GM12878 (cell line): ENCODE results near the gene RAET1G. TPM values are rescaled to one million over a fixed set of nuclear protein-coding genes. Genes with fewer than 3 reads are reported as not detected.
A peak's percentile ranks its signal among the peaks of the same experiment; 100 is the strongest.

Experiments used
- ASH2L ChIP-seq: fragments of 300-600, 200-600 bp; sonication (generic); IDR thresholded peaks from 2 replicates; pipeline ENCODE4 v1.6.1; 2017; ENCODE audit warnings: low read depth, mild to moderate bottlenecking, borderline replicate concordance
- BMI1 ChIP-seq: fragments of 450-650 bp; IDR thresholded peaks from 2 replicates; pipeline ENCODE4 v1.6.1; 2016; ENCODE audit warnings: mild to moderate bottlenecking, moderate library complexity, borderline replicate concordance
- CHD2 ChIP-seq: IDR thresholded peaks from 2 replicates; pipeline ENCODE4 v1.6.1; 2011; ENCODE audit warnings: low read depth, low read length, improper control_type of control experiment, borderline replicate concordance
- CREM ChIP-seq: IDR thresholded peaks from 2 replicates; pipeline ENCODE4 v1.6.1; 2014; ENCODE audit warnings: antibody characterized with exemption, low read depth
- CTCF ChIP-seq, 3 experiments: IDR thresholded peaks in 2 of 3; conservative IDR thresholded peaks in 1 of 3; 2 replicates each; pipeline ENCODE4 v1.5.1; 2011; ENCODE audit warnings: low read depth in 3 of 3, low read length in 3 of 3, mild to moderate bottlenecking in 3 of 3, control low read depth in 2 of 3, moderate library complexity in 2 of 3, inconsistent platforms in 1 of 3, mixed read lengths in 1 of 3; ENCODE audit not compliant: control insufficient read depth in 2 of 3, insufficient read depth in 1 of 3; ENCODE audit errors: extremely low read depth in 1 of 3
- DPF2 ChIP-seq: fragments of 450-650 bp; IDR thresholded peaks from 2 replicates; pipeline ENCODE4 v1.6.1; 2017; ENCODE audit warnings: mild to moderate bottlenecking
- FOS ChIP-seq: IDR thresholded peaks from 3 replicates; pipeline ENCODE4 v1.6.1; 2011; ENCODE audit warnings: borderline replicate concordance; ENCODE audit not compliant: insufficient read length; ENCODE audit errors: extremely low read depth
- NRF1 ChIP-seq: conservative IDR thresholded peaks from 2 replicates; pipeline ENCODE4 v1.6.1; 2011; ENCODE audit warnings: mild to moderate bottlenecking, low read depth, low read length, improper control_type of control experiment
- RAD21 ChIP-seq: IDR thresholded peaks from 2 replicates; pipeline ENCODE4 v1.6.1; 2011; ENCODE audit warnings: mild to moderate bottlenecking, low read depth, low read length, moderate library complexity; ENCODE audit not compliant: insufficient read depth
- RFX5 ChIP-seq: IDR thresholded peaks from 2 replicates; pipeline ENCODE4 v1.6.1; 2011; ENCODE audit warnings: low read depth, low read length, improper control_type of control experiment
- SMAD5 ChIP-seq: IDR thresholded peaks from 2 replicates; pipeline ENCODE4 v1.6.1; 2016; ENCODE audit warnings: antibody characterized with exemption, low read depth
- SRF ChIP-seq, 2 experiments: IDR thresholded peaks; 2 replicates each; pipeline ENCODE4 v1.6.1; 2011; ENCODE audit warnings: low read depth in 2 of 2, low read length in 2 of 2, mild to moderate bottlenecking in 1 of 2, moderate library complexity in 1 of 2
- SUZ12 ChIP-seq: fragments of 200-600 bp; sonication (generic); IDR thresholded peaks from one replicate; pipeline ENCODE4 v1.6.1; 2018; ENCODE audit warnings: antibody characterized with exemption, mild to moderate bottlenecking; ENCODE audit not compliant: unreplicated experiment
- WRNIP1 ChIP-seq: IDR thresholded peaks from 2 replicates; pipeline ENCODE4 v1.6.1; 2011; ENCODE audit warnings: low read depth, low read length, improper control_type of control experiment, borderline replicate concordance
- ZBED1 ChIP-seq: IDR thresholded peaks from 2 replicates; pipeline ENCODE4 v1.6.1; 2016; ENCODE audit warnings: borderline replicate concordance
- ZBTB40 ChIP-seq: fragments of 450-650 bp; IDR thresholded peaks from 2 replicates; pipeline ENCODE4 v1.6.1; 2016; ENCODE audit warnings: mild to moderate bottlenecking, moderate library complexity, borderline replicate concordance
- ZSCAN29 ChIP-seq: fragments of 450-650 bp; IDR thresholded peaks from 2 replicates; pipeline ENCODE4 v1.6.1; 2017; ENCODE audit warnings: mild to moderate bottlenecking, moderate library complexity
- polyA plus RNA-seq, 11 experiments: library from polyadenylated mRNA; depleted of rRNA in 4 of 11; unstranded in 6 of 11; stranded (reverse) in 5 of 11; fragments of >200 nt; fragmentation: Nextera tagmentation in 4 of 11; fragmentation: Illumina TruSeq in 1 of 11; extraction: Ambion mirVana in 4 of 11; extraction: Trizol in 1 of 11; gene quantifications; 1 replicate in 1 of 11; 2 replicates in 10 of 11; pipeline versions ENCODE4 v1.2.1 to v1.2.3, GENCODE V29; 2011 to 2016; ENCODE audit warnings: inconsistent platforms in 2 of 11, missing spikeins in 2 of 11, low read depth in 1 of 11
- total RNA-seq, 4 experiments: library from RNA; depleted of rRNA in 3 of 4; stranded (reverse); fragments of >200 nt in 3 of 4; fragmentation: Illumina TruSeq in 1 of 4; extraction: Trizol in 1 of 4; gene quantifications; 2 replicates each; pipeline versions ENCODE4 v1.2.1 to v1.2.3, GENCODE V29; 2013 to 2021
- TF ChIP-seq, protein P1 (sequence below): IDR thresholded peaks from 2 replicates; pipeline ENCODE4 v1.6.1; 2011; ENCODE audit warnings: borderline replicate concordance, low read depth, mild to moderate bottlenecking, moderate library complexity, mixed read lengths, low read length; ENCODE audit not compliant: insufficient read depth; ENCODE audit errors: extremely low read length
- TF ChIP-seq, protein P2 (sequence below): fragments of 450-650 bp; IDR thresholded peaks from 2 replicates; pipeline ENCODE4 v1.6.1; 2016; ENCODE audit warnings: mild to moderate bottlenecking
- TF ChIP-seq, protein P3 (sequence below): IDR thresholded peaks from 2 replicates; pipeline ENCODE4 v1.6.1; 2011; ENCODE audit warnings: mild to moderate bottlenecking, low read depth, low read length, moderate library complexity; ENCODE audit not compliant: insufficient replicate concordance

Gene RAET1G
- total and polyA plus RNA-seq, 10 of the 15 experiments (the other 5 are each of a cell fraction or from before 2014, with no cell fraction given), result not detected

GRCh38 chr6:149938571-149939355 is 15.8 kb upstream of the RAET1G start (continued):
- no peak for TF ChIP-seq WRNIP1
- no peak for TF ChIP-seq ASH2L
- 0 out of 2 replicates have a peak, but pooled peaks have one; percentile 39 for TF ChIP-seq ZSCAN29
- TF ChIP-seq FOS, result no peak
- no peak for TF ChIP-seq CTCF (IDR thresholded peaks at IDR 0.05 in 2 of 3, conservative IDR thresholded peaks at IDR 0.05 in 1 of 3; ENCODE audit: control insufficient read depth in 2 of 3, extremely low read depth in 1 of 3, insufficient read depth in 1 of 3, low read depth in 3 of 3, low read length in 3 of 3)
- TF ChIP-seq SUZ12, result no peak
- TF ChIP-seq, protein P1, sequence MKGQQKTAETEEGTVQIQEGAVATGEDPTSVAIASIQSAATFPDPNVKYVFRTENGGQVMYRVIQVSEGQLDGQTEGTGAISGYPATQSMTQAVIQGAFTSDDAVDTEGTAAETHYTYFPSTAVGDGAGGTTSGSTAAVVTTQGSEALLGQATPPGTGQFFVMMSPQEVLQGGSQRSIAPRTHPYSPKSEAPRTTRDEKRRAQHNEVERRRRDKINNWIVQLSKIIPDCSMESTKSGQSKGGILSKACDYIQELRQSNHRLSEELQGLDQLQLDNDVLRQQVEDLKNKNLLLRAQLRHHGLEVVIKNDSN, result no peak
- no peak for TF ChIP-seq BMI1
- no peak for TF ChIP-seq SMAD5
- TF ChIP-seq, protein P2, sequence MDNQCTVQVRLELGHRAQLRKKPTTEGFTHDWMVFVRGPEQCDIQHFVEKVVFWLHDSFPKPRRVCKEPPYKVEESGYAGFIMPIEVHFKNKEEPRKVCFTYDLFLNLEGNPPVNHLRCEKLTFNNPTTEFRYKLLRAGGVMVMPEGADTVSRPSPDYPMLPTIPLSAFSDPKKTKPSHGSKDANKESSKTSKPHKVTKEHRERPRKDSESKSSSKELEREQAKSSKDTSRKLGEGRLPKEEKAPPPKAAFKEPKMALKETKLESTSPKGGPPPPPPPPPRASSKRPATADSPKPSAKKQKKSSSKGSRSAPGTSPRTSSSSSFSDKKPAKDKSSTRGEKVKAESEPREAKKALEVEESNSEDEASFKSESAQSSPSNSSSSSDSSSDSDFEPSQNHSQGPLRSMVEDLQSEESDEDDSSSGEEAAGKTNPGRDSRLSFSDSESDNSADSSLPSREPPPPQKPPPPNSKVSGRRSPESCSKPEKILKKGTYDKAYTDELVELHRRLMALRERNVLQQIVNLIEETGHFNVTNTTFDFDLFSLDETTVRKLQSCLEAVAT, result 0 out of 2 replicates have a peak, but pooled peaks have one; percentile 49
- no peak for TF ChIP-seq CHD2
- TF ChIP-seq RFX5, result no peak
- TF ChIP-seq DPF2, result peak; percentile 85
- TF ChIP-seq ZBED1, result peak; percentile 91
- TF ChIP-seq ZBTB40, result no peak
- TF ChIP-seq, protein P3, sequence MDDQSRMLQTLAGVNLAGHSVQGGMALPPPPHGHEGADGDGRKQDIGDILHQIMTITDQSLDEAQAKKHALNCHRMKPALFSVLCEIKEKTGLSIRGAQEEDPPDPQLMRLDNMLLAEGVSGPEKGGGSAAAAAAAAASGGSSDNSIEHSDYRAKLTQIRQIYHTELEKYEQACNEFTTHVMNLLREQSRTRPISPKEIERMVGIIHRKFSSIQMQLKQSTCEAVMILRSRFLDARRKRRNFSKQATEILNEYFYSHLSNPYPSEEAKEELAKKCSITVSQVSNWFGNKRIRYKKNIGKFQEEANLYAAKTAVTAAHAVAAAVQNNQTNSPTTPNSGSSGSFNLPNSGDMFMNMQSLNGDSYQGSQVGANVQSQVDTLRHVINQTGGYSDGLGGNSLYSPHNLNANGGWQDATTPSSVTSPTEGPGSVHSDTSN, result no peak
- no peak for TF ChIP-seq NRF1
- TF ChIP-seq CREM, result peak; percentile 85
- no peak for TF ChIP-seq SRF (IDR thresholded peaks at IDR 0.05; ENCODE audit: low read depth in 2 of 2, low read length in 2 of 2)
- TF ChIP-seq RAD21, result no peak
